Astrocyte of the cerebellum (primary cell): Measurements from ENCODE around the gene PDLIM3.

Experiments used
- DNase-seq: peaks from one replicate; pipeline ENCODE4 v3.0.0-alpha.2; 2011; ENCODE audit warnings: low read depth
- H3K4me3 ChIP-seq: 2 replicates; pipeline ENCODE4 v1.5.1; 2011; ENCODE audit warnings: mild to moderate bottlenecking, low read depth, low read length, moderate library complexity
- CTCF ChIP-seq: IDR thresholded peaks from 2 replicates; pipeline ENCODE4 v1.5.1; 2012; ENCODE audit warnings: low read length, low read depth, moderate library complexity, mild to moderate bottlenecking; ENCODE audit errors: missing control alignments
- in situ Hi-C: cut with HindIII; loops from 2 replicates; pipeline ENCODE4 v1.10.0; 2017; ENCODE audit warnings: low sequenced_read_pairs

Gene PDLIM3

GRCh38 chr4:185554365-185555126 is 19.2 kb upstream of the PDLIM3 start:
- no peak for DNase-seq
- in situ Hi-C loops: no loop called here
- no peak overlapping the region for H3K4me3 ChIP-seq
- no peak for TF ChIP-seq CTCF

GRCh38 chr4:185552254-185552653 is 16.9 kb upstream of the PDLIM3 start:
- in situ Hi-C loops: no loop called here
- DNase-seq: no peak
- TF ChIP-seq CTCF: no peak
- no peak overlapping the region for H3K4me3 ChIP-seq

GRCh38 chr4:185550933-185551332 is 15.6 kb upstream of the PDLIM3 start:
- no peak for TF ChIP-seq CTCF
- in situ Hi-C loops: no loop called here
- H3K4me3 ChIP-seq: no peak overlapping the region
- DNase-seq: no peak

GRCh38 chr4:185549095-185549639 is 13.9 kb upstream of the PDLIM3 start:
- H3K4me3 ChIP-seq: no peak overlapping the region
- in situ Hi-C loops: no loop called here
- no peak for TF ChIP-seq CTCF
- no peak for DNase-seq

GRCh38 chr4:185548587-185548986 is 13.3 kb upstream of the PDLIM3 start:
- in situ Hi-C loops: no loop called here
- no peak for TF ChIP-seq CTCF
- no peak for DNase-seq
- no peak overlapping the region for H3K4me3 ChIP-seq

GRCh38 chr4:185546335-185546734 is 11.0 kb upstream of the PDLIM3 start:
- TF ChIP-seq CTCF: no peak
- in situ Hi-C loops: no loop called here
- DNase-seq: no peak
- no peak overlapping the region for H3K4me3 ChIP-seq
